Ramos (cell line): ENCODE results near the gene SYNGR3.

Experiments
- in situ Hi-C: fragments of 300-500 bp; cut with MboI; formaldehyde crosslinking; loops from one replicate; pipeline ENCODE4 v1.14.3; 2022; ENCODE audit warnings: low sequenced_read_pairs; ENCODE audit not compliant: unreplicated experiment

SYNGR3 gene

DNA sequence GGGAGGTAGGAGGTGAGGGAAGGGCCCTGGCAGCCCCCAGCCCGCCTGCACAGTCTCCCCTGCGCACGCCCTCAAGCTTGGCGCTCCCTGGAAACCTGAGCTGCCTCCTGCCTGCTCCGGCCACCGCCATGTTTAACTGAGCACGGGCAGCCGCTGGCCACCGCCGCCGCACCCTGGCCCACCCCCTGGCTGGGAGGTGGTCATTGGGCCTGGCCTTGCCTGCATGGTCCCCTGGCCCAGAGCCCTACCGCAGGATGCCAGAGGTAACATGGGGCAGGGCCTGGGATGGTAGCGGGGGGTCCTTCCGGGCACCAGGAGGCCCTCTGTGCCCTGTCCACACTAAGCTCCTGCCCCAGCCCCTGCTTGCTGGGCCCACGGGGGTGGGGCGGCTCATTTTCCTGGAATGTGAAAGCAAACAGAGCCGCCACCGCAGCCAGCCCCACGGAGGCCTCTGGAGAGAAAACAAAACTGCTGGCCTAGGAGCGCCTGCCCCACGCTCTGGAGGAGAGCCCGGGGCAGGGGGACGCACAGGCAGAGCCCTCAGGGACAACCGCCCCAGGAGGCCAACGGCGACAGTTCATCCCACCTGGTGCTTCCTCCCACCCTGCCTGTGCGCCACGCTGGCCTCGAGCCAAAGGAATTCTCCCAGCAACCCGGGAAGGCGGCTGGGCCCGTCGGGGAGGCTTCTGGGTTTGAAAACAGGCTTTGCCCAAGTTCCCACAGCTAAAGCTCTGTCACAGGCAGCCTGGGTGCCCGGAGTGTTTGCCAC, 45.8 kb downstream of the SYNGR3 start:
- in situ Hi-C loops = no loop called here

DNA sequence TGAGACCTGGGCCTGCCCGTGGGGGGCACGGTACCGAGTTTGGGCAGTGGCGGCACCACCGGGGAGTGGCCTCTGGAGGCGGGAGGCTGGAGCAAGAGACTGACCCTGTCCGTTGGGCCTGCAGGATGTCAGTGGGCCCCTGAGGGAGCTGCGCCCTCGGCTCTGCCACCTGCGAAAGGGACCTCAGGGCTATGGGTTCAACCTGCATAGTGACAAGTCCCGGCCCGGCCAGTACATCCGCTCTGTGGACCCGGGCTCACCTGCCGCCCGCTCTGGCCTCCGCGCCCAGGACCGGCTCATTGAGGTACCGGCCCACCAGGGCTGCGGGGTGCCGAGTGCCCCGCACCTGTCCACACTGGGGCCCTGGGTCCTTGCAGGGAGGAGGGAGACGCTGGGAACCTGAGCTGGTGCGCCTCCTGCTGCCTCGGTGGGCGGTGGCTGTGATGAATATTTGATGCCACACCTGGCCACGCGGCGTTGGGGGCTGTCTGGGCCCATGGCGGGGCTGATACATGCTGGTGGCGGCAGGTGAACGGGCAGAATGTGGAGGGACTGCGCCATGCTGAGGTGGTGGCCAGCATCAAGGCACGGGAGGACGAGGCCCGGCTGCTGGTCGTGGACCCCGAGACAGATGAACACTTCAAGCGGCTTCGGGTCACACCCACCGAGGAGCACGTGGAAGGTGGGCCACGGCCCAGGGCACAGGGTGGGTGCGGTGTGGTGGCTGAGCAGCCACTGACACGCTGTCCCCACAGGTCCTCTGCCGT, 46.6 kb downstream of the SYNGR3 start:
- in situ Hi-C loops = no loop called here

DNA sequence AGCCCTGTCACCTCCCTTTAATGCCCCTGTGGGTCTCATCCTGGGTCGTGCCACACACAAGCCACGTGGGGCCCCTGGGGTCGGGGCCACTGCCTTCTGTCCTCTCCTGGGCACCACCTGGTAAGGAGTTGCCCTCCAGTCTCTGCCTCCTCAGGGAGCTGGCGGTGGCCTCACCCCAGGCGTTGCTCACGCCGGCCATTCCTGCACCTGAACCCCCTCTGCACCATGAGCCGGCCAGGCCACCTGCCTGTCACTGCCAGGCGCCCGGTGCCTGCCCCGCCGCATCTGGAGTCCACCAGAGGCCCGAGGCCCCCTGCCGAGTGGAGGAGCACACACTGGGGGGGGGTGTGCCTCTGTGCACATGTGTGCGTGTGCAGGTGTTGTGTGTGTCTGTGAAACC, 47.3 kb downstream of the SYNGR3 start:
- in situ Hi-C loops = no loop called here

DNA sequence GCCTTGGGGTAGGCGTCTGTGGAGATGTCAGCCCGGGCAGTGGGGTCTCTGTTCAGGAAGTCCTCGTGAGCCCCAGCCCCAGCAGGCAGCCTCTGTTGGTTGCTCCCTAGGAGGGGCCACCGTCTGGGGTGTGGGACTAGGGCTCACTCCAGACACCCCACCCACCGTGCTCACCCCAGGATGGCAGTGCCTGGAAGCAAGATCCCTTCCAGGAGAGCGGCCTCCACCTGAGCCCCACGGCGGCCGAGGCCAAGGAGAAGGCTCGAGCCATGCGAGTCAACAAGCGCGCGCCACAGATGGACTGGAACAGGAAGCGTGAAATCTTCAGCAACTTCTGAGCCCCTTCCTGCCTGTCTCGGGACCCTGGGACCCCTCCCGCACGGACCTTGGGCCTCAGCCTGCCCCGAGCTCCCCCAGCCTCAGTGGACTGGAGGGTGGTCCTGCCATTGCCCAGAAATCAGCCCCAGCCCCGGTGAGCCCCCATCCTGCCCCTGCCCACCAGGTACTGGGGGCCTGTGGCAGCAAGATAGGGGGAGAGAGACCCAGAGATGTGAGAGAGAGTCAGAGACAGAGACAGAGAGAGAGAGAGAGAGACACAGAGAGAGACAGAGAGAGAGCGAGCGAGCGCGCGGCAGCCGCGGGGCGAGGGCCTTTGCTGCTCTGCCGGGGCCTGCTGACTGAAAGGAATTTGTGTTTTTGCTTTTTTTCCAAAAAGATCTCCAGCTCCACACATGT, 48.0 kb downstream of the SYNGR3 start:
- in situ Hi-C loops = no loop called here

DNA sequence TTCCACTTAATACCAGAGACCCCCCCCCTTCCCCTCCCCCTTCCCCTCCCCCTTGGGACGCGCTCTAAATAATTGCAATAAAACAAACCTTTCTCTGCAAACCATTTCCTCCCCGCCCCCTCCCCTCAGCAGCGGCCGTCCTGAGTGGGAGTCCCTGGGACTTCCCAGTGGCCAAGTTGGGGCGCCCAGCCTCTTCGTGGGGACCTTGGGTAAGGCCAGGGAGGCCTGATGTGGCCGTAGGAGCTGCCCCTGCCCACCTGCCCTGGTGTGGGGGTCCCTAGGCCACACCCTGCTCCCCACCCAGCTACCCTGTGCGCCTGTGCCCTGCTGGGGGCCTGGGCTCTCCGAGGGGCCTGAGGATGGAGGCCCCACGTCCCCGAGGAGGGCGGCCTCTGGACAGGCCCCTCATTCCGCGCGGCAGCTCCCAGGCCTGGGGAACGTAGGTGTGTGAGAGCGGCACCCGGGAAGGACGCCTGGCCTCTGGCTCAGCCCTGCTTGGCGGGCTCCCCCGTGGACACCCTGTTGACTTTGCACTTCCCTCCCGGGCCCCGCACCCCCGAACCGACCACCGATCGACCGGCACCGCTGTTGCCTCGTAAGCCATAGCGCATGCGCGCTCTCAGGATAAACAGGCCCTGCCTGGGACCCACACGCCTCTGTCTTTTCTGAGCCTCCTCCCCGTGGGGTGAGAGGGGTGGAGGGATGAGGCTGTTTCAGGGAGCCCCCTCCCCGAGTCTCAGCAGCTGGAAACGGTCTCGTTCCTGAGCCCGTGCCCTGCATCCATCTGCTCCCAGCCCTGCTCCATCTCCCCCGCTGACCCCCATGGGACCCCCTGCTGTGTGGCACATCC, 48.8 kb downstream of the SYNGR3 start:
- in situ Hi-C loops = no loop called here

DNA sequence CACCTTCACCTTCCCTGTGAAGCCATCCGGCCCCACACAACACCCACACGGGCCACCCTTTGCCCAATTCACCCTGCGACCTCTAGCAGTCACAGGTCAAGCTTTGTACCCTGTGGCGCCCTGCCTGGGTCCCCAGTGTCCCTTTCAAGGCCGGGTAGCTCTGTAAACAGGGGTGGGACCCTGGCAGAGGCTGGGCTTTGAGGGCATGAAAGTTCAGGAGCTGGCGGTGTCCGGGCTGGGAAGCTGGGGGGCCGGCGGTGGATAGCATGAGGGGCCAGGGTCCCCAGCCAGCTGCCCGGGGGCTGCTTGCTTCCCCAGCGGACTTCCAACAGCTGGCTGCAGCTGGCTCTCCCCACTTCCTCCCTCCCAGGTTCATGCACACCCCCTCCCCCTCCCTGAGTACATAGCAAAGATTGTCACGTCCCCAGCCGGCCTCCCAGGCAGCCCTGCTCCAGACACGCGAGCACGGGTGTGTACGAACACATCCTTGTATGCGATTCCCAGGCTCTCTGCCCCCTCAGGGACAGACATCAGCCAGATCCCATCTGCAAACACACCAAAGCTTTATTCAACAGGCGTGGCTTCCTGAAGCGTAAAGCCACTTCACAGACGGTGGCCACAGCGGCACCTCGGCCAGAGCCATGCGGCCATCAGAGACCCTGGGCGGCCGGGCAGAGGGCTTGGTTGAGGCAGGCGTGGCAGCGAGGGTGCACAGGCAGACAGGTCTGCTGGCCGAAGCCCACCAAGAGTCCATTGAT, 49.7 kb downstream of the SYNGR3 start:
- in situ Hi-C loops = no loop called here

DNA sequence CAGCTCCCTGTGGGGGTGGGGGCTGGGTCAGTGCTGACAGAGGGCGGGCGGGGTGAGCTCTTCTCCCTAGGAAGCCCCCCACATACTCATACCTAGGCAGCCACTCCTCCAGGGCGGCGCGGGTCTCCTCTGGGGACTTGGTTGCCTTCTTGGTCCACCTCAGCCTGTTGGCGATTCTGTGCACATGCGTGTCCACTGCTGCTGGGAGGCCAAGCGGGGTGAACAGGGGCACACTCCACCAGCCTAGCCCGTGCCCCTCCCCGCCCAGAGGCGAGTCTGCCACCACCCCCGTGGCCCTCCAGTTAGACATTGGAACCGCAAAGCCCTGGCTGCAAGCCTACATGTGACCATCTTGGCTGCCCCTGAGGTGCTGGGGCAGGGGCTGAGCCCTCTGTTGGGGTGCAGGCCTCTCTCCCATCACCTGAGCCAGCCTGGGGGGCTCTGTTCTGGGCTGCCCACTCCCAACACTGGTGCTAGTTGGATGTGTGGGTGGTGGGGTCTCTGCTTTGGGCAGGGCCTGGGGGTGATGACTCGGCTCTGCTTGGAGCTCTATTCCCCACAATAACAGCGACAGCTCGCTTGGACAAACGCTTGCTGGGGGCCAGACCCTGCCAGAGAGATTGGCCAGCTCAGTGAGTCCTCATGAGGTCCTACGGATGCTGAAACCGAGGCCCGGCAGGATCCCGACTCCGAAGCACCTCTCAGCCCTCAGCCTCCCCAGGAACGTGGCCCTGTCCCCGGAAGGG, 50.4 kb downstream of the SYNGR3 start:
- in situ Hi-C loops = no loop called here

DNA sequence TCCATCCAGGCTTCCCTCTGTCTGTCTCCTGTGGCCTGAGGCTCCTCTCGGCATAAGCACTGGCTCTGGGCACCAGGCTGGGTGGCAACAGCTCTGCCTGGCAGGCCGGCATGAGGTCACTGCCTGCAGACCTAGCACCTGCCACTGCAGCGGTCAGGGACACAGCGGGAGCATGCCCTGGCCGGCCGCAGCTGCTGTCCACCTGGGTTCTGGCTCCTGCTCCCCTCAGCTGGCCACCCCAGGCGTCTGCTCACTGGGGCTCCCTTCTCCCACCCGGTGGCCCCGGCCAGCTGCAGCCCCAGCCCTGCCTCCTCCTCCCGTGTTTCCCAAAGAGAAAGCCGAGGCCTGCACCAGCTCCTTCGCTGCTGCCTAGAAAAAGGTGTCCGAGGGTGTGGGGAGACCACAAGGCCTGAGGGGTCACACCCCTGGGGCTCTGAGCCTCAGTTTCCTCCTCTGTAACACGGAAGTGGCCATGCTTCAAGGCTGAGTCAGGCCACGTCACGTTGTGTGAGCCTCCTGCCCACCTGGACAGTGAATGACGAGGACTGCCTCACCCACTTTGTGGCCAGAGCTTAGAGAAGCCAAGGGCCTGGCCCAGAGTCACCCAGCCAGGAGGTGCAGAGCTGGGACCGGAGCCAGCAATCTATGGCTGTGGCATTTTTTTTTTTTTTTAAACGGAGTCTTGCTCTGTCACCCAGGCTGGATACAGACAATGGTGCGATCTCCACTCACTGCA, 51.2 kb downstream of the SYNGR3 start:
- in situ Hi-C loops = no loop called here

DNA sequence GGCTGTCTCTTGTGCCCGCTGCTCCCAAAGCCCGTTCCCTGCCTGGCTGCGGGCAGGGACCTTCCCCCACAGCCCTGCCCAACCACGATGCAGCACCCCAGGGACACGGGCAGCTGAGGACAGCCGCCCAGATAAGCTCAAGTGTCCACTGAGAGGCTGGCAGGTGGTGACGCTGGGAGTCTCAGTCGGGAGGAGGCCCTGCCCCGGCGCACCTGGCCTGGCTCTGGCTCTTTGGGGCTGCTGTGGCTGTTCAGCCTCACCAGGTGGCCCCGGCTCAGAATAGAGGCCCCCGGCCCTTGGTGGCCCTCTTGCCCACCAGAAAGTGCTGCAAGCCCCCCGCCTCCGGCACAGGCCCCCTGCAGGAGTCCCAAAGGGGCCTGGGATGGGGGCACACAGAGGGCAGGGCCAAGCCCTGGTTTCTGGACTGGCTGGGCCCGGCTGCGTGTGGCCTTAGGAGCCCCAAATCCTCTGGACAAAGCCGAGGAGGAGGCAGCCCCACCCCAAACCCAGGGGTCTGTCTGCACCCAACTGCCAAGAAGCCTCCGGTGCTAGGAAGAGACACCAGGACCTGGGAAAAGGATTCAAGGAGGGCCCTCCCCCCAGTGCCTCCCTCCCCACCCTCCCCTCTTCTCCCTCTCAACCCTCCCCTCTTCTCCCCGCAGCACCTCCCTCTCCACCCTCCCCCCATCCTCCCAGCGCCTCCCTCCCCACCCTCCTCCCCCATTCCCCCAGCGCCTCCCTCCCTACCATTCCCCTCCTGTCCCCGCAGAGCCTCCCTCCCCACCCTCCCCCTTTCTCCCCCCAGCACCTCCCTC, 52.6 kb downstream of the SYNGR3 start:
- in situ Hi-C loops = no loop called here

DNA sequence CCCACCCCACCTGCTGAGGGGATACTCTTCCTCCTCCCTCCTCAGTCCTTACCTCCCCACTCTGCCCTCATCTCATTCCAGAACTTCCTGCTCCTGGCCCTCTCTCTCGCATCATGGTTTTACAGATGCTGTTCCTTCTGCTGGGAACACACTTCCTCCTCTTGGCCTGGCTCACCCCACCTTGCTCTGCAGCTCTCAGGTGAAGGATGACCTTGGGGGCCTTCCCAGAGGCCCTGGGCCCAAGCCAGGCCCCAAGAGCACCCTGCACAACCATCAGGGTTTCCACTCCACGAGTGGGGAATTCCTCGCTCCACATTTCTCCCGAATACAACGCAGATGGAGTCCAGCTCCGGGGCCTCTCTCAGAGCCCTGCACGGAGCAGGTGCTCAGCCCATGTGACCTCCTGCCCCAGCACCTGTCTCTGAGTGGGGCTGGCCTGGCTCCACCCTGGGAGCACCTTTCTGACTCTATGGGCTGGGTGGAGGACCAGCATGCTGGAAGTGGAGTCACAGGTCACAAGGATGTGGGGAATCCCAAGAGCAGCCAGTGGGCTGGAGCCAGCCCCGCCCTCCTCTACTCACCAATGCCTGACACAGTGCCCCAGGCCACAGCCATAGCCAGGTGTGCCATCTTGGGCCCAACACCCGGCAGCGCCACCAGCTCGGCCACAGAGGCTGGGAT, 53.4 kb downstream of the SYNGR3 start:
- in situ Hi-C loops = no loop called here
